GM23338 (cell line): ENCODE data around the gene SYT11. TPM values are rescaled to one million over a fixed set of nuclear protein-coding genes. Genes with fewer than 3 reads are reported as not detected.

Source experiments
- ATAC-seq: fragments of 200-7000 bp; cut with Tn5 transposase; 3 replicates; pipeline ENCODE4 v1.9.1; 2020
- DNase-seq: peaks from one replicate; pipeline ENCODE4 v3.0.0-alpha.2; 2015; ENCODE audit warnings: low spot score
- H2AFZ ChIP-seq: fragments of 200-600 bp; sonication (generic); 2 replicates; pipeline ENCODE4 v1.8.0; 2016; ENCODE audit warnings: antibody characterized with exemption, mild to moderate bottlenecking, moderate library complexity
- H3F3A ChIP-seq: fragments of 200-600 bp; sonication (generic); replicated peaks from 2 replicates; pipeline ENCODE4 v1.8.0; 2017; ENCODE audit warnings: antibody characterized with exemption, mixed run types, low read depth
- H3K27ac ChIP-seq: fragments of 200-600 bp; sonication (generic); 2 replicates; pipeline ENCODE4 v1.6.1; 2016; ENCODE audit warnings: low read depth
- H3K27me3 ChIP-seq: fragments of 200-600 bp; sonication (generic); 2 replicates; pipeline ENCODE4 v1.8.0; 2016; ENCODE audit warnings: mild to moderate bottlenecking, mixed run types, moderate library complexity; ENCODE audit not compliant: insufficient read depth
- H3K36me3 ChIP-seq: fragments of 200-600 bp; sonication (generic); 2 replicates; pipeline ENCODE4 v1.8.0; 2016; ENCODE audit warnings: mild to moderate bottlenecking; ENCODE audit not compliant: insufficient read depth
- H3K4me1 ChIP-seq: fragments of 200-600 bp; sonication (generic); 2 replicates; pipeline ENCODE4 v1.8.0; 2016; ENCODE audit warnings: mild to moderate bottlenecking, moderate library complexity; ENCODE audit not compliant: insufficient read depth
- H3K4me2 ChIP-seq: fragments of 200-600 bp; sonication (generic); 2 replicates; pipeline ENCODE4 v1.7.1; 2017; ENCODE audit warnings: mixed run types
- H3K4me3 ChIP-seq: fragments of 200-600 bp; sonication (generic); 2 replicates; pipeline ENCODE4 v1.6.1; 2016; ENCODE audit warnings: mixed run types
- H3K79me2 ChIP-seq: fragments of 200-600 bp; sonication (generic); replicated peaks from 2 replicates; pipeline ENCODE4 v1.8.0; 2017; ENCODE audit warnings: mild to moderate bottlenecking; ENCODE audit not compliant: insufficient read depth
- H3K9me2 ChIP-seq: fragments of 200-600 bp; sonication (generic); 2 replicates; pipeline ENCODE4 v1.8.0; 2017; ENCODE audit not compliant: insufficient read depth
- H4K20me1 ChIP-seq: fragments of 200-600 bp; sonication (generic); replicated peaks from 2 replicates; pipeline ENCODE4 v1.8.0; 2017; ENCODE audit warnings: mild to moderate bottlenecking; ENCODE audit not compliant: insufficient read depth
- H3K27ac Mint-ChIP-seq: 2 replicates; pipeline ENCODE4 v1.8.0; 2020; ENCODE audit warnings: inconsistent platforms, mild to moderate bottlenecking, moderate library complexity, mixed read lengths
- H3K27me3 Mint-ChIP-seq: 3 replicates; pipeline ENCODE4 v1.8.0; 2022; ENCODE audit warnings: low read depth, mild to moderate bottlenecking, moderate library complexity, mixed read lengths, inconsistent platforms; ENCODE audit not compliant: insufficient read depth, poor library complexity
- H3K36me3 Mint-ChIP-seq: 3 replicates; pipeline ENCODE4 v1.8.0; 2021; ENCODE audit warnings: low read depth, mild to moderate bottlenecking, inconsistent platforms, moderate library complexity, mixed read lengths
- H3K4me1 Mint-ChIP-seq: 3 replicates; pipeline ENCODE4 v1.8.0; 2020; ENCODE audit warnings: mild to moderate bottlenecking, inconsistent platforms, mixed read lengths
- H3K4me3 Mint-ChIP-seq: 3 replicates; pipeline ENCODE4 v1.8.0; 2021; ENCODE audit warnings: moderate library complexity, mild to moderate bottlenecking, inconsistent platforms, mixed read lengths
- H3K9me3 Mint-ChIP-seq: 3 replicates; pipeline ENCODE4 v1.8.0; 2020; ENCODE audit warnings: moderate library complexity, mild to moderate bottlenecking, inconsistent platforms, mixed read lengths
- CREB1 ChIP-seq: fragments of 250-450 bp; sonication (Bioruptor Pico); IDR thresholded peaks from 2 replicates; pipeline ENCODE4 v1.5.0; 2020; ENCODE audit warnings: low read depth, mild to moderate bottlenecking, moderate library complexity
- EZH2 ChIP-seq: fragments of 200-600 bp; sonication (generic); IDR thresholded peaks from one replicate; pipeline ENCODE4 v1.8.0; 2017; ENCODE audit warnings: antibody characterized with exemption, mild to moderate bottlenecking, low read depth; ENCODE audit not compliant: unreplicated experiment
- JUNB ChIP-seq: IDR thresholded peaks from one replicate; pipeline ENCODE4 v1.6.1; 2016; ENCODE audit warnings: antibody characterized with exemption; ENCODE audit not compliant: unreplicated experiment
- NANOG ChIP-seq: IDR thresholded peaks from 2 replicates; pipeline ENCODE4 v1.6.1; 2016; ENCODE audit warnings: antibody characterized with exemption, borderline replicate concordance
- POLR2AphosphoS5 ChIP-seq: IDR thresholded peaks from 2 replicates; pipeline ENCODE4 v1.6.1; 2016; ENCODE audit warnings: antibody characterized with exemption, low read depth
- STAT1 ChIP-seq: IDR thresholded peaks from one replicate; pipeline ENCODE4 v1.6.1; 2016; ENCODE audit warnings: antibody characterized with exemption; ENCODE audit not compliant: unreplicated experiment
- ZNF114 ChIP-seq: fragments of 250-450 bp; sonication (Bioruptor Pico); IDR thresholded peaks from 2 replicates; pipeline ENCODE4 v1.5.0; 2020; ENCODE audit warnings: mild to moderate bottlenecking, moderate library complexity
- ZNF331 ChIP-seq: fragments of 250-450 bp; sonication (Bioruptor Pico); IDR thresholded peaks from 2 replicates; pipeline ENCODE4 v1.5.0; 2020; ENCODE audit warnings: low read depth, mild to moderate bottlenecking, moderate library complexity
- polyA plus RNA-seq: library from polyadenylated mRNA; unstranded; fragments of >200 nt; fragmentation: Nextera tagmentation; extraction: Ambion mirVana; gene quantifications from 2 replicates; pipeline ENCODE4 v1.2.1, GENCODE V29; 2016
- total RNA-seq: library from RNA; depleted of rRNA; stranded (reverse); fragments of >200 nt; shearing (Covaris generic); gene quantifications from 2 replicates; pipeline ENCODE4 v1.2.3, GENCODE V29; 2014
- TF ChIP-seq, protein P1 (sequence below), 2 experiments: fragments of 200-600 bp in 1 of 2; sonication (generic) in 1 of 2; conservative IDR thresholded peaks; 2 replicates each; pipeline versions ENCODE4 v1.5.1 to v1.6.1; 2016 to 2017; ENCODE audit warnings: antibody characterized with exemption in 2 of 2, low read depth in 2 of 2, mild to moderate bottlenecking in 2 of 2, moderate library complexity in 1 of 2
- TF ChIP-seq, protein P2 (sequence below): IDR thresholded peaks from one replicate; pipeline ENCODE4 v1.6.1; 2018; ENCODE audit warnings: antibody characterized with exemption; ENCODE audit not compliant: unreplicated experiment
- TF ChIP-seq, protein P3 (sequence below): IDR thresholded peaks from 2 replicates; pipeline ENCODE4 v1.6.1; 2016; ENCODE audit warnings: antibody characterized with exemption

SYT11 gene
- total and polyA plus RNA-seq, 2 experiments from 2014 or later: 3.9 to 15.9 TPM

DNA sequence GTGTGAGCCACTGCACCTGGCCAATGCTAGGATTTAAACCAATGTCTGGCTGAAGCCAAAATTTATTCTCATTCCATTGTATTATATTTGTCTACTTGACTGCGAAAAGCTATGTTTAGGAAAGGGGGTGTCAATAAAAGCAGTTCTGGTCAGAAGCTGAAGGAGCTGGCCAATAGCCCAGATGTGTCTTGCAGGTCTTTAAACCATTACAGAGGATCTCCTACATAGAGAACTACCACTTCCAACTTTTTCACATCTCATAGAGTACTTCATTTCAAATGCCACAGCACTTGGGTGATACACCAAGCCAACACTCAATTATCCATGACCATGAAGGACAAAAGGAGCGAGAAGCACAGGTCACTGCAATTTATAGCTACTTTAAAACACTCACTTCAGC is 2.5 kb downstream of the SYT11 start:
- Mint-ChIP-seq H3K9me3 (no peaks in the 10 kb centered on the region), H3K27ac (no peak overlapping the region), H3K4me3 (no peak overlapping the region), H3K4me1 (peaks cover 6% of the 10 kb centered on the region), H3K36me3 (no peaks in the 10 kb centered on the region; the same call in 2 of the 3 replicates), H3K27me3 (peaks cover 10% of the 10 kb centered on the region)
- TF ChIP-seq POLR2AphosphoS5: no peak
- no peak for TF ChIP-seq STAT1
- TF ChIP-seq, protein P1, sequence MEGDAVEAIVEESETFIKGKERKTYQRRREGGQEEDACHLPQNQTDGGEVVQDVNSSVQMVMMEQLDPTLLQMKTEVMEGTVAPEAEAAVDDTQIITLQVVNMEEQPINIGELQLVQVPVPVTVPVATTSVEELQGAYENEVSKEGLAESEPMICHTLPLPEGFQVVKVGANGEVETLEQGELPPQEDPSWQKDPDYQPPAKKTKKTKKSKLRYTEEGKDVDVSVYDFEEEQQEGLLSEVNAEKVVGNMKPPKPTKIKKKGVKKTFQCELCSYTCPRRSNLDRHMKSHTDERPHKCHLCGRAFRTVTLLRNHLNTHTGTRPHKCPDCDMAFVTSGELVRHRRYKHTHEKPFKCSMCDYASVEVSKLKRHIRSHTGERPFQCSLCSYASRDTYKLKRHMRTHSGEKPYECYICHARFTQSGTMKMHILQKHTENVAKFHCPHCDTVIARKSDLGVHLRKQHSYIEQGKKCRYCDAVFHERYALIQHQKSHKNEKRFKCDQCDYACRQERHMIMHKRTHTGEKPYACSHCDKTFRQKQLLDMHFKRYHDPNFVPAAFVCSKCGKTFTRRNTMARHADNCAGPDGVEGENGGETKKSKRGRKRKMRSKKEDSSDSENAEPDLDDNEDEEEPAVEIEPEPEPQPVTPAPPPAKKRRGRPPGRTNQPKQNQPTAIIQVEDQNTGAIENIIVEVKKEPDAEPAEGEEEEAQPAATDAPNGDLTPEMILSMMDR (conservative IDR thresholded peaks at IDR 0.05; ENCODE audit: low read depth in 2 of 2): no peak
- Histone ChIP-seq H3K4me3 (no peak overlapping the region), H3K4me1 (peaks cover 5% of the 10 kb centered on the region), H4K20me1 (no peaks in the 10 kb centered on the region), H3K36me3 (no peaks in the 10 kb centered on the region), H3K27ac (no peak overlapping the region), H2AFZ (no peak overlapping the region), H3K27me3 (no peaks in the 10 kb centered on the region), H3K79me2 (no peaks in the 10 kb centered on the region), H3K4me2 (no peak overlapping the region), H3K9me2 (no peaks in the 10 kb centered on the region), H3F3A (peaks cover 5% of the 10 kb centered on the region)
- DNase-seq (no peak), ATAC-seq (no peak)

DNA sequence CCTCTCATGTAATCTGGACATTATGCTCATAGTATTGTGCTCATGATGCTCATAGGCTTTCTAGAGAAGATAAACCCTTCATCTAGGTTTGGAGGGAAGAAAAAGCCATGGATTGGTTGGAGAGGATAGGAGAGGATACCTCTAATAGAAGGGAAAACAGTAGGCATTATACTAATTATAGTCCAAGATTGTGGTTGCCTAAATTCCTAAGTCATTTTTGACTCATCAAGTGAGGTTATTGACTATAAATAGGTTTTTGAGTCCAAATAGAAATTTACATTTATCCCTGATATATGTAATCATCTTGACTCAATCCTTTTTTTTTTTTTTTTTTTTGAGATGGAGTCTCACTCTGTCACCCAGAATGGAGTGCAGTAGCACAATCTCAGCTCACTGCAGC is 5.0 kb downstream of the SYT11 start:
- peaks cover 8% of the 10 kb centered on the region for H3K27me3 Mint-ChIP-seq
- H3K4me3 Mint-ChIP-seq: no peak overlapping the region
- no peak overlapping the region for H3K27ac Mint-ChIP-seq
- Histone ChIP-seq H2AFZ (no peak overlapping the region), H3K36me3 (no peaks in the 10 kb centered on the region), H3K27ac (no peak overlapping the region), H3F3A (peaks cover 5% of the 10 kb centered on the region), H3K9me2 (0 out of 2 replicates have a peak, but pooled peaks cover 4% of the 10 kb centered on the region), H4K20me1 (no peaks in the 10 kb centered on the region), H3K4me2 (no peak overlapping the region), H3K4me3 (no peak overlapping the region), H3K4me1 (peaks cover 5% of the 10 kb centered on the region), H3K27me3 (no peaks in the 10 kb centered on the region), H3K79me2 (no peaks in the 10 kb centered on the region)
- peaks cover 6% of the 10 kb centered on the region for H3K4me1 Mint-ChIP-seq
- no peak for DNase-seq
- no peak for ATAC-seq
- no peaks in the 10 kb centered on the region; the same call in 2 of the 3 replicates for H3K36me3 Mint-ChIP-seq
- H3K9me3 Mint-ChIP-seq: no peaks in the 10 kb centered on the region
- TF ChIP-seq EZH2: no peak
- no peak for TF ChIP-seq ZNF331
- TF ChIP-seq STAT1: no peak
- no peak for TF ChIP-seq CREB1 (CRISPR knock-in tag)
- TF ChIP-seq, protein P2, sequence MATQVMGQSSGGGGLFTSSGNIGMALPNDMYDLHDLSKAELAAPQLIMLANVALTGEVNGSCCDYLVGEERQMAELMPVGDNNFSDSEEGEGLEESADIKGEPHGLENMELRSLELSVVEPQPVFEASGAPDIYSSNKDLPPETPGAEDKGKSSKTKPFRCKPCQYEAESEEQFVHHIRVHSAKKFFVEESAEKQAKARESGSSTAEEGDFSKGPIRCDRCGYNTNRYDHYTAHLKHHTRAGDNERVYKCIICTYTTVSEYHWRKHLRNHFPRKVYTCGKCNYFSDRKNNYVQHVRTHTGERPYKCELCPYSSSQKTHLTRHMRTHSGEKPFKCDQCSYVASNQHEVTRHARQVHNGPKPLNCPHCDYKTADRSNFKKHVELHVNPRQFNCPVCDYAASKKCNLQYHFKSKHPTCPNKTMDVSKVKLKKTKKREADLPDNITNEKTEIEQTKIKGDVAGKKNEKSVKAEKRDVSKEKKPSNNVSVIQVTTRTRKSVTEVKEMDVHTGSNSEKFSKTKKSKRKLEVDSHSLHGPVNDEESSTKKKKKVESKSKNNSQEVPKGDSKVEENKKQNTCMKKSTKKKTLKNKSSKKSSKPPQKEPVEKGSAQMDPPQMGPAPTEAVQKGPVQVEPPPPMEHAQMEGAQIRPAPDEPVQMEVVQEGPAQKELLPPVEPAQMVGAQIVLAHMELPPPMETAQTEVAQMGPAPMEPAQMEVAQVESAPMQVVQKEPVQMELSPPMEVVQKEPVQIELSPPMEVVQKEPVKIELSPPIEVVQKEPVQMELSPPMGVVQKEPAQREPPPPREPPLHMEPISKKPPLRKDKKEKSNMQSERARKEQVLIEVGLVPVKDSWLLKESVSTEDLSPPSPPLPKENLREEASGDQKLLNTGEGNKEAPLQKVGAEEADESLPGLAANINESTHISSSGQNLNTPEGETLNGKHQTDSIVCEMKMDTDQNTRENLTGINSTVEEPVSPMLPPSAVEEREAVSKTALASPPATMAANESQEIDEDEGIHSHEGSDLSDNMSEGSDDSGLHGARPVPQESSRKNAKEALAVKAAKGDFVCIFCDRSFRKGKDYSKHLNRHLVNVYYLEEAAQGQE: no peak
- no peak for TF ChIP-seq ZNF114
- TF ChIP-seq, protein P3, sequence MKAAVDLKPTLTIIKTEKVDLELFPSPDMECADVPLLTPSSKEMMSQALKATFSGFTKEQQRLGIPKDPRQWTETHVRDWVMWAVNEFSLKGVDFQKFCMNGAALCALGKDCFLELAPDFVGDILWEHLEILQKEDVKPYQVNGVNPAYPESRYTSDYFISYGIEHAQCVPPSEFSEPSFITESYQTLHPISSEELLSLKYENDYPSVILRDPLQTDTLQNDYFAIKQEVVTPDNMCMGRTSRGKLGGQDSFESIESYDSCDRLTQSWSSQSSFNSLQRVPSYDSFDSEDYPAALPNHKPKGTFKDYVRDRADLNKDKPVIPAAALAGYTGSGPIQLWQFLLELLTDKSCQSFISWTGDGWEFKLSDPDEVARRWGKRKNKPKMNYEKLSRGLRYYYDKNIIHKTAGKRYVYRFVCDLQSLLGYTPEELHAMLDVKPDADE: no peak
- TF ChIP-seq POLR2AphosphoS5: no peak
- no peak for TF ChIP-seq JUNB
- TF ChIP-seq NANOG: no peak
- TF ChIP-seq, protein P1 (conservative IDR thresholded peaks at IDR 0.05; ENCODE audit: low read depth in 2 of 2): no peak
